ENCODE data around the gene DPYSL4.

DPYSL4 gene

GRCh38 chr10:132250481-132251475, 64.0 kb downstream of the DPYSL4 start:
- no peak for TF ChIP-seq SPI1 (IDR thresholded peaks at IDR 0.05; ENCODE audit: low read depth, low read length)
- no peak for TF ChIP-seq TAF1 (IDR thresholded peaks at IDR 0.05; ENCODE audit: low read depth, low read length)
- no peak for TF ChIP-seq POLR2A (IDR thresholded peaks at IDR 0.05; ENCODE audit: low read depth, low read length)
- no peak for TF ChIP-seq PAX5 (IDR thresholded peaks at IDR 0.05; ENCODE audit: insufficient read depth, low read length, severe bottlenecking)
- no peak for TF ChIP-seq POLR2AphosphoS5 (IDR thresholded peaks at IDR 0.05; ENCODE audit: low read depth, low read length)
- FAIRE-seq (no peak), DNase-seq (ENCODE audit: insufficient read length, low spot score) (no peak)

GRCh38 chr10:132251928-132252327, 65.2 kb downstream of the DPYSL4 start:
- no peak for FAIRE-seq
- no peak for TF ChIP-seq POLR2A (IDR thresholded peaks at IDR 0.05; ENCODE audit: low read depth, low read length)
- no peak for TF ChIP-seq POLR2AphosphoS5 (IDR thresholded peaks at IDR 0.05; ENCODE audit: low read depth, low read length)
- no peak for TF ChIP-seq POU2F2 (IDR thresholded peaks at IDR 0.05; ENCODE audit: low read depth, low read length)
- no peak for TF ChIP-seq SPI1 (IDR thresholded peaks at IDR 0.05; ENCODE audit: low read depth, low read length)
- no peak for TF ChIP-seq TAF1 (IDR thresholded peaks at IDR 0.05; ENCODE audit: low read depth, low read length)
- TF ChIP-seq PAX5 (IDR thresholded peaks at IDR 0.05; ENCODE audit: insufficient read depth, low read length, severe bottlenecking): no peak
- no peak for DNase-seq (ENCODE audit: insufficient read length, low spot score)

- TF ChIP-seq PAX5 (IDR thresholded peaks at IDR 0.05; ENCODE audit: insufficient read depth, low read length, severe bottlenecking) (no peak), POLR2A (IDR thresholded peaks at IDR 0.05; ENCODE audit: low read depth, low read length) (no peak), TAF1 (IDR thresholded peaks at IDR 0.05; ENCODE audit: low read depth, low read length) (no peak), SPI1 (IDR thresholded peaks at IDR 0.05; ENCODE audit: low read depth, low read length) (no peak), POLR2AphosphoS5 (IDR thresholded peaks at IDR 0.05; ENCODE audit: low read depth, low read length) (no peak), POU2F2 (IDR thresholded peaks at IDR 0.05; ENCODE audit: low read depth, low read length) (no peak)
- FAIRE-seq (no peak), DNase-seq (ENCODE audit: insufficient read length, low spot score) (no peak)
These were observed 65.7 kb downstream of the DPYSL4 start for GRCh38 chr10:132252412-132252811.

- no peak for TF ChIP-seq TAF1 (IDR thresholded peaks at IDR 0.05; ENCODE audit: low read depth, low read length)
- no peak for TF ChIP-seq POU2F2 (IDR thresholded peaks at IDR 0.05; ENCODE audit: low read depth, low read length)
- TF ChIP-seq PAX5 (IDR thresholded peaks at IDR 0.05; ENCODE audit: insufficient read depth, low read length, severe bottlenecking): no peak
- TF ChIP-seq POLR2A (IDR thresholded peaks at IDR 0.05; ENCODE audit: low read depth, low read length): no peak
- TF ChIP-seq SPI1 (IDR thresholded peaks at IDR 0.05; ENCODE audit: low read depth, low read length): no peak
- no peak for TF ChIP-seq POLR2AphosphoS5 (IDR thresholded peaks at IDR 0.05; ENCODE audit: low read depth, low read length)
- DNase-seq (ENCODE audit: insufficient read length, low spot score) (no peak), FAIRE-seq (no peak)
These were observed 66.4 kb downstream of the DPYSL4 start for GRCh38 chr10:132253092-132253687.

GRCh38 chr10:132254841-132255240, 68.1 kb downstream of the DPYSL4 start:
- no peak for TF ChIP-seq TAF1 (IDR thresholded peaks at IDR 0.05; ENCODE audit: low read depth, low read length)
- no peak for TF ChIP-seq POLR2A (IDR thresholded peaks at IDR 0.05; ENCODE audit: low read depth, low read length)
- no peak for TF ChIP-seq PAX5 (IDR thresholded peaks at IDR 0.05; ENCODE audit: insufficient read depth, low read length, severe bottlenecking)
- no peak for TF ChIP-seq POLR2AphosphoS5 (IDR thresholded peaks at IDR 0.05; ENCODE audit: low read depth, low read length)
- no peak for TF ChIP-seq SPI1 (IDR thresholded peaks at IDR 0.05; ENCODE audit: low read depth, low read length)
- no peak for TF ChIP-seq POU2F2 (IDR thresholded peaks at IDR 0.05; ENCODE audit: low read depth, low read length)
- FAIRE-seq (no peak), DNase-seq (ENCODE audit: insufficient read length, low spot score) (no peak)

Data from GM12891 (cell line).